ENCODE measurements around the gene MID2.
"Not testable (repeated sequence)": the region's sequence is repeated elsewhere in the genome, so short reads cannot be mapped to it uniquely, and the experiment has no call there.

Gene MID2

GRCh38 chrX:107842715-107843400, 17.2 kb downstream of the MID2 start:
- no peak for DNase-seq (ENCODE audit: low read depth)

DNA sequence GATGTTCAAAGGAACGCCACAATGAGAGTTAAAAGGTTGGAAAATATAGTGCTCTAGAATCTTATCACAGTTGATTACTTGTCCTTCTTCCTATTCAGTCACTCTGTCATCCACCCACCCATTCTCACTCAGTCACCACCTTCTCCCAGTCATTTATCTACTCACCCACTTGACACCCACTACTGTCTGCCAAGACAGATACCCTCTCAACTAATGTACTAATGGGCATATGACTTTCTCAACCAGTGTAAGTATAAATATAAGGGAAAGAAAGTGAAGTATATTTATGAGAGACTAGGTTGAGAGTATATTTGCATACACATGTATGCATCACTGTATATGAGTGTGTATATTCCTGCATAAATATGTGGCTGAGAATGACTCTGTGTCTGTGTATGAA, 20.0 kb downstream of the MID2 start:
- DNase-seq (ENCODE audit: low read depth): no peak

GRCh38 chrX:107848591-107848990, 22.9 kb downstream of the MID2 start:
- no peak for DNase-seq (ENCODE audit: low read depth)

DNA sequence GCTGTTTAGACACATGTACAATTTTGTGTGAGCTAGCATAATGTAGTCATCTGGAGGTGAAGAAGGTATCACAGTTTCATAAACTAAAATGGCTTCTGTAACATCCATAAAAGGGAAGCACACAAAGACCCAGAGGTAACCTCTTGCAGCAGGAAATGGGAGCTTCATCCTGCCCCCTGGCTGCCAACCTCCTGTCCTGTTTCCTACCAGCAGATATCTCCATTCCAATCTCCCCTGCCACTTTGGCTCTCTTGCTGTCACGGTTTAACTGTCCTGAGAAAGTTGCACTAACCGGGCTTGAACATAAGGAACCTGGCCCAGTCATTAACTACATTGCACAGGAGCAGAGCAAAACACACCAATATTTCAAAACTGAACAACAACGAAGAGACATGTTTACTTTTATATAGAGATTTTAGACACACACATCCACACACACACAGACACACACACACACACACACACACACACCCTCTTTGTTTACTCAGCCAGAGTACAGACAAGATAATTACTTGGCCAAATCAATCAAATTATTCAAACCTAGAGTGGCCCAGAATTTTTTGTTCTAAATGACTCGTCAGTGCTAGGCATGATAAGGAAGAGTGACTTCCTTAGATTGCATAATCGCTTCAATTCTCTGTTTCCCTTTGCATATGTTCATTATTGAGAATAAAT, 24.2 kb downstream of the MID2 start:
- DNase-seq (ENCODE audit: low read depth): no peak

DNA sequence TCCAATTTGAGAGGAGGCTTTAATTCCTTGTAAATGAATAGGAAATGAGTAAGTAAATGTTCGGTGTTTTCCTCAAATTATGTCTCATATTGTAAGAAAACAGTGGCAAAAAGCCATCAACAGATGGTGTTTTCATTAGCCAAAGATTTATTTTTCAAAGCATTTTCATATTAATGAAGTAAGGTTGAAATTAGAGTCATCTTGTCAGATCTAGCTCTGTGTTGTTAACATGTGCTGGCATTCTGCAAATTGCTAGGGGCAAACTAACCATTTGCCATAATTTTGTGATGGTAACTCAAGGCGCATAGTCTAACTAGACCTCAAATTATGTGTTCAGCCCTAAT, 24.7 kb downstream of the MID2 start:
- no peak for DNase-seq (ENCODE audit: low read depth)

DNA sequence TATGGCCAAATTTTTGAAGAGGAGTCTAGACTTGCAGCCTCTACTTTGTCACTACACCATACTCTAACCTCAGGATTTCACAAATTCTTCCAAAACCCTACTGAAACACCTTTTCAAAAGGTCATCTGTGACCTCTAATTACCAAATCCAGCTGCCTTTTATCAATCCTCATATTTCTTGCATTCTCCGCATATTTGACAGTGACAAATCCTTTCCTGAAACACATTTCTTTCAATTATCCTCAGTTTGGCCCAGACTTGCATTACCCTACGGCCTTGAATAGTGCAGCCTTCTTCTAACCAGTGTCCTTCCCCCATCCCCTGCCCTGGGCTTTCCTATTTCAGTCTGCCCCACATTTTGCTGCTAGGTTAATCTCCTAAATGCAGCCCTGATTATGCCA, 25.5 kb downstream of the MID2 start:
- no peak for DNase-seq (ENCODE audit: low read depth)

- DNase-seq (ENCODE audit: low read depth): not testable (repeated sequence)
These were observed 26.0 kb downstream of the MID2 start for GRCh38 chrX:107851665-107852064.

- DNase-seq (ENCODE audit: low read depth): no peak
These were observed 30.6 kb downstream of the MID2 start for GRCh38 chrX:107856289-107856688.

- DNase-seq (ENCODE audit: low read depth): not testable (repeated sequence)
These were observed 31.4 kb downstream of the MID2 start for GRCh38 chrX:107857041-107857440.

GRCh38 chrX:107857837-107858236, 32.2 kb downstream of the MID2 start:
- DNase-seq (ENCODE audit: low read depth): no peak

- DNase-seq (ENCODE audit: low read depth): no peak
These were observed 35.4 kb downstream of the MID2 start for GRCh38 chrX:107861056-107861455.

DNA sequence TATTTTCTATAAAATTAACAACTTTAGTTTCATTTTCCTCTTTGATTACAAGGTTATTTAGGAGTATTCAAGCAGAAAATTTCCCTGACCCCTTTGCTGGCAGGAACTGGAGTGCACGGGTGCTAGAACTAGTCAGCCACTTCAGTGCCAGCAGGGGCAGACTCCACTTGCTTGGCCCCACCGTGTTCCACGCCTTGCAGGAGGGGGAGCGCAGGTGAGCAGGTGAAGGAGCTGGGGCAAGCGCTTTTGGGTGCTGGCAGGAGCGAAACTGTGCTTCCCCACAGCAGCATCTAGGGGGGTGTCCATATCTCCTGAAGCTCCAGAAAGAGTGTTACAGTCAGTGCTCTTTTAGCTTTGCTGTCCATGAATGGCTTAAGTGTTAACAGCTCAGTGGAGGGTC, 45.5 kb downstream of the MID2 start:
- no peak for DNase-seq (ENCODE audit: low read depth)

DNA sequence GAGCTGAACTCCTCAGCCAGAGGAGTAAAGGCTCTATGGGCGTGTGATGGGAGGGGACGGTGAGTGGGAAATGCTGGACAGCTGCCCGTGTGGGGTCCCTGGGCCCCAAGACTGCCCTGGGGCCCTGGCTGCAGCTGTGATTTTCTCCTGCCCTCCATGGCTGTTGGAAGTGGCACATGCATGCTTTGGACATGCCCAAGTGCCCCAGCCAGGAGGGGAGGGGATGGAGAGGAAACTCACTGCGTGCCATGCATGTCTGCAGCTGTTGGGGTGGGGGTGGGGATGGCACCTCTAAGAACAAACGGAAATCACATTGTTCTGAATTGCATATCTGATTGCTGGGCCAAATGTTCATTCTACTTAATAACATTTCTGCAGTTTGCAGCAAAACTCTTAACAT, 52.4 kb downstream of the MID2 start:
- no peak for DNase-seq (ENCODE audit: low read depth)

GRCh38 chrX:107880054-107880610, 54.5 kb downstream of the MID2 start:
- DNase-seq (ENCODE audit: low read depth): no peak

- DNase-seq (ENCODE audit: low read depth): no peak
These were observed 68.4 kb downstream of the MID2 start for GRCh38 chrX:107894038-107894437.

DNA sequence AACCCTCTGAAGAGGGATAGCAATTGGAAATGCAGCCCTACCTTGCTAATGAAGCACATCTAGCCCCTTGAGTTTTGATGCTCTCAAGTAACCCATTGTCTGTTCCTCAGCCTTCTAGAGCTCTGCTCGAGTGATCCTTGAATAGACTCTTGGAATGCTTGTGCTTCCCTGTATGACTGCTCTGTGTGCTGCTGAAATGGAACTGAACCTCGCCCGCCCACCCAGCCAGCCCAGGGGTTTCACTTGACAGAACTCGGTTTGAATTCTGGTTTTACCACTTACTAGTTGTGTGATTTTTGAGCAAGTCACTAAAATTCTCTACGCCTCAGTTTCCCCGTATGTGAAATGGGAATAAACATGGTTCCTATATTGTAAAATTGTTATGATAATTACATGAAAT, 77.1 kb downstream of the MID2 start:
- DNase-seq (ENCODE audit: low read depth): no peak

DNA sequence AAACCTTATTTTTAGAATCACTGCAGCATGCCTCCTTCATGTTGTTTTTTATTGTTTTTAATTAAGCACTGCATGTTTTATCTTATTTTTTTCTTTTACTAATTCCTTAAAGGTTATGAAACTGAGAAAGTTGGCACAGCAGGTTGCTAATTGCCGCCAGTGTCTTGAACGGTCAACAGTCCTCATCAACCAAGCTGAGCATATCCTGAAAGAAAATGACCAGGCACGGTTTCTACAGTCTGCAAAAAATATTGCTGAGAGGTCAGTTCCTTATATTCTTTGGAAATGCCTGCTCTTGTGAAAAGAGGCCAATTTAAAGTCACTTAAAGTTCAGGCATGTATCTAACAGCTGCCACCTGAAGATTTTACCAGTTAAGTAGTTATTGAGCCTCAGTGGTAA, 79.7 kb downstream of the MID2 start:
- no peak for DNase-seq (ENCODE audit: low read depth)

DNA sequence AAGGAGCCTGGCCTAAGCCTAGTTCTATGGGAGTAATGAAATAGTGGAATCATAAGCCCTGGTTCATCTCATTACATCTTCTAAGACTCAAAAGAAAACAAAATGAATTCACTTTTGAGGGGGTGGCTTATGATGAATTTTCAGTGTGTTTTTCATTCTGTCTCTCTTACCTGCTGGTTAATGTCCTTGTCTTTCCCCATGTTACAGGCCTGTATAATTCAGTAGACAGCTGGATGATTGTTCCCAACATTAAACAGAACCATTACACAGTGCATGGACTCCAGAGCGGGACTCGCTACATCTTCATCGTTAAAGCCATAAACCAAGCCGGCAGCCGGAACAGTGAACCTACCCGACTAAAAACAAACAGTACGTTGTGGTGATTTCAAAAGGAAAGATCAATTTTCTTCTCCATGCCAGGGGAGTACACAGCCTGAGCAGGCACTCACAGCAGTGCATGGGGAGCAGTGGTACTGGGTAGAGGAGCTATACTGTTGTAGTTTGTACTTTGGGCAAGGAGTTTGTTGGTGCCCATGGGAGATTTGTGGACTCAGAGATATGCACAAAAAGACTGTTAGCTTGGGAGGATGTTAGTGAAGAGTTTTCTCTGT, 98.6 kb downstream of the MID2 start:
- DNase-seq (ENCODE audit: low read depth): no peak

DNA sequence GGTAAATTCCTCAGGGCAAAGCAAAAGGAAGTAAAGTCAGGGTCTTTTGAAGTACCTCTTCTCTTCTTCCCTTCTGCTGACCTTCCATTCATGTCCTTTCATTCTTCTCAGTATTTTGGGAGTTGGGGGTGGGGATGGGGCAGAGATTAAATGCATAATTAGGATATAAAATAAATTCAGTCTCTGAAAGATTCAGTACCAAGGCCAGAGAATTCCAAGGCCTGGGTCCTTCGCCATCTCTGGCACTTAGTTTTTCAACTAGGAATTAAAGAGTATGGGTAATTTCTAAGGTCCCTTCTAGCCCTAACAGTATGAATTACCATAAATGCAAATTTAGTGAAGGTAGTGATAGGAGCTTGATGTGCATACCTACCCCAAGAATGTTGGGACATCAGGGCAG, 108.6 kb downstream of the MID2 start:
- DNase-seq (ENCODE audit: low read depth): no peak

DNA sequence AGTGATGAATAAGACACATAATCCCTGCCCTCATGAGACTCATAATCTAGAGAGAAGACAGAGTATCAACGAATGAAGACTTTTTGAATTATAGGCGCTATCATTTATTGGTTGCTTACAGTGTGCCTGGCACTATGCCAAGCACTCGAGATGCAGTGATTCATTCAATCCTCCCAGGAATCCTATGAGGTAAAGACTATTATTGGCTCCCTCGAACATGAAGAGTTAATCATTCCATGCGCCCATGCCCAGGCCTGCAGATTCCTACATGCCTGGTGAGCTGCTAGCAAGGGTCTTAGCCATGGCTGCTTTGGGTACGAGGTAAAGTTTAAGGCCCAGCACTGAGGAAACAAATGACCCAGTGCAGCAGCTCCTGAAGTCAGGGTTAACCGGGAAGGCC, 109.5 kb downstream of the MID2 start:
- peak; percentile 10 for DNase-seq (ENCODE audit: low read depth)

GRCh38 chrX:107935664-107936433, 110.2 kb downstream of the MID2 start:
- no peak for DNase-seq (ENCODE audit: low read depth)

DNA sequence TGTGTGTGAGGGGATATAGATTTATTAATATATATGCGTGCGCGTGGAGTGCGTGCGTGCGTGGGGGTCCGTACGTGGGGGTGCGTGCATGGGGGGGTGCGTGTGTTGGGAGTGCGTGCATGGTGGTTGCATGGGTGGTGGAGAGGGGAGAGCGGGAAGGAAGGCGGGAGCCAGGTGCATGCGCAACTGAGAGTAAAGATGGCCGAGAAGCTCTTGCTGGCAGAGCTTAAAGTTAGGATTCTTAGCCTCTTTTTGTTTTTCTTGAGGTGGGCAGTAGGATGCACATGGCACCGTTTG, 110.7 kb downstream of the MID2 start:
- no peak for DNase-seq (ENCODE audit: low read depth)

DNA sequence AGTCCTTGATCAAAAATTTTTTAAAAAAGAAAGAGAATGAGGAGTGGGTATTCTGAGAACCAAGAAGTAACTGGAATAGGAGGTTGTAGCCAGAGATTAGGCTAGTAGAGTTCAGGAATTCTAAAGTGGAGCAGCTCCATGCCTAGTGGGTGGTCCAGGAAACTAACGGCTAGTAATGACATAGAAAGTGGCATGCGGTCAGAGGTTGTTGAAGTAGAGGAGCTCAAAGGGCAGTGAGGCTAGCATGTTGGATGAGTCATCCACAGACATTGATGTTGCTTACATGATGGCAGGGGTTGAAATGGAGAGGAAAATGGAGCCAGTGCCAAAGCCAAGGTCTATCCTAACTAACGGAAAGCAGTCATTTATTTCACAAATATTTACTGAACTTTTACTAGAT, 114.4 kb downstream of the MID2 start:
- no peak for DNase-seq (ENCODE audit: low read depth)
